ENCODE measurements around the gene APOA4. TPM values are rescaled to one million over a fixed set of nuclear protein-coding genes. Genes with fewer than 3 reads are reported as not detected.

APOA4 gene
- total RNA-seq, 1 donor from 2014 or later, result not detected

DNA sequence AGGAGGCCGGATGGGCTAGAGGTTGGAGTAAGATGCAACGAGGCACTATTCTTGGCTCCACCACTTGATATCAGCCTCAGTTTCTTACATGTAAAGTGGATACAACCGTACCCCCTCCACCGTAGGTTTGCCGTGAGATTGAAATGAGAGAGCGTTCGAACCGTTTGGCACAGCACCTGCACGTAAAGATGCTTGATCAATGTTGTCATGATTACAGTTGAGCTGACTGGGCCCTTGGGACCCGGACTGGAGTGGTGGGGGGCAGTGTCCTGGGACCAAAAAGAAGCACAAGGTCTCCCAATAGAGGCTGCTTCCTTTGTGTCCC, 10.3 kb upstream of the APOA4 start:
- H3K4me1 Mint-ChIP-seq (ENCODE audit: low read depth), result peaks cover 5% of the 10 kb centered on the region
- DNase-seq (ENCODE audit: low spot score), result no peak
- H3K27me3 Mint-ChIP-seq (ENCODE audit: insufficient read depth), result peaks cover 7% of the 10 kb centered on the region
- no peaks in the 10 kb centered on the region for H3K36me3 Mint-ChIP-seq (ENCODE audit: low read depth)
- intact Hi-C loops (cut with micrococcal nuclease), result no loop called here
- H3K4me3 Mint-ChIP-seq, result no peak overlapping the region
- H3K9me3 Mint-ChIP-seq, result no peaks in the 10 kb centered on the region
- no peak overlapping the region for H3K27ac Mint-ChIP-seq

DNA sequence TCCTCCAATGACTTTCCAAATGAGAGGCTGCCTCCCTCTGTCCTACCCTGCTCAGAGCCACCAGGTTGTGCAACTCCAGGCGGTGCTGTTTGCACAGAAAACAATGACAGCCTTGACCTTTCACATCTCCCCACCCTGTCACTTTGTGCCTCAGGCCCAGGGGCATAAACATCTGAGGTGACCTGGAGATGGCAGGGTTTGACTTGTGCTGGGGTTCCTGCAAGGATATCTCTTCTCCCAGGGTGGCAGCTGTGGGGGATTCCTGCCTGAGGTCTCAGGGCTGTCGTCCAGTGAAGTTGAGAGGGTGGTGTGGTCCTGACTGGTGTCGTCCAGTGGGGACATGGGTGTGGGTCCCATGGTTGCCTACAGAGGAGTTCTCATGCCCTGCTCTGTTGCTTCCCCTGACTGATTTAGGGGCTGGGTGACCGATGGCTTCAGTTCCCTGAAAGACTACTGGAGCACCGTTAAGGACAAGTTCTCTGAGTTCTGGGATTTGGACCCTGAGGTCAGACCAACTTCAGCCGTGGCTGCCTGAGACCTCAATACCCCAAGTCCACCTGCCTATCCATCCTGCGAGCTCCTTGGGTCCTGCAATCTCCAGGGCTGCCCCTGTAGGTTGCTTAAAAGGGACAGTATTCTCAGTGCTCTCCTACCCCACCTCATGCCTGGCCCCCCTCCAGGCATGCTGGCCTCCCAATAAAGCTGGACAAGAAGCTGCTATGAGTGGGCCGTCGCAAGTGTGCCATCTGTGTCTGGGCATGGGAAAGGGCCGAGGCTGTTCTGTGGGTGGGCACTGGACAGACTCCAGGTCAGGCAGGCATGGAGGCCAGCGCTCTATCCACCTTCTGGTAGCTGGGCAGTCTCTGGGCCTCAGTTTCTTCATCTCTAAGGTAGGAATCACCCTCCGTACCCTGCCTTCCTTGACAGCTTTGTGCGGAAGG, 9.5 kb upstream of the APOA4 start:
- DNase-seq (ENCODE audit: low spot score), result no peak
- no peak overlapping the region for H3K4me3 Mint-ChIP-seq
- no peaks in the 10 kb centered on the region for H3K9me3 Mint-ChIP-seq
- no peak overlapping the region for H3K27ac Mint-ChIP-seq
- no peaks in the 10 kb centered on the region for H3K36me3 Mint-ChIP-seq (ENCODE audit: low read depth)
- peaks cover 7% of the 10 kb centered on the region for H3K27me3 Mint-ChIP-seq (ENCODE audit: insufficient read depth)
- peaks cover 5% of the 10 kb centered on the region for H3K4me1 Mint-ChIP-seq (ENCODE audit: low read depth)
- intact Hi-C loops (cut with micrococcal nuclease), result no loop called here

GRCh38 chr11:116831790-116832349, 8.8 kb upstream of the APOA4 start:
- Mint-ChIP-seq H3K36me3 (ENCODE audit: low read depth) (no peaks in the 10 kb centered on the region), H3K27me3 (ENCODE audit: insufficient read depth) (peaks cover 7% of the 10 kb centered on the region), H3K4me1 (ENCODE audit: low read depth) (peaks cover 5% of the 10 kb centered on the region), H3K4me3 (no peak overlapping the region), H3K9me3 (no peaks in the 10 kb centered on the region), H3K27ac (no peak overlapping the region)
- DNase-seq (ENCODE audit: low spot score), result no peak
- intact Hi-C loops (cut with micrococcal nuclease), result no loop called here

DNA sequence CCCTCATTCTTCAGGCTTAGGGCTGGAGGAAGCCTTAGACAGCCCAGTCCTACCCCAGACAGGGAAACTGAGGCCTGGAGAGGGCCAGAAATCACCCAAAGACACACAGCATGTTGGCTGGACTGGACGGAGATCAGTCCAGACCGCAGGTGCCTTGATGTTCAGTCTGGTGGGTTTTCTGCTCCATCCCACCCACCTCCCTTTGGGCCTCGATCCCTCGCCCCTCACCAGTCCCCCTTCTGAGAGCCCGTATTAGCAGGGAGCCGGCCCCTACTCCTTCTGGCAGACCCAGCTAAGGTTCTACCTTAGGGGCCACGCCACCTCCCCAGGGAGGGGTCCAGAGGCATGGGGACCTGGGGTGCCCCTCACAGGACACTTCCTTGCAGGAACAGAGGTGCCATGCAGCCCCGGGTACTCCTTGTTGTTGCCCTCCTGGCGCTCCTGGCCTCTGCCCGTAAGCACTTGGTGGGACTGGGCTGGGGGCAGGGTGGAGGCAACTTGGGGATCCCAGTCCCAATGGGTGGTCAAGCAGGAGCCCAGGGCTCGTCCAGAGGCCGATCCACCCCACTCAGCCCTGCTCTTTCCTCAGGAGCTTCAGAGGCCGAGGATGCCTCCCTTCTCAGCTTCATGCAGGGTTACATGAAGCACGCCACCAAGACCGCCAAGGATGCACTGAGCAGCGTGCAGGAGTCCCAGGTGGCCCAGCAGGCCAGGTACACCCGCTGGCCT, 7.2 kb upstream of the APOA4 start:
- DNase-seq (ENCODE audit: low spot score), result no peak
- Mint-ChIP-seq H3K27ac (no peak overlapping the region), H3K4me3 (no peak overlapping the region), H3K4me1 (ENCODE audit: low read depth) (peaks cover 5% of the 10 kb centered on the region), H3K27me3 (ENCODE audit: insufficient read depth) (peaks cover 7% of the 10 kb centered on the region), H3K9me3 (no peaks in the 10 kb centered on the region), H3K36me3 (ENCODE audit: low read depth) (no peaks in the 10 kb centered on the region)
- intact Hi-C loops (cut with micrococcal nuclease), result no loop called here

GRCh38 chr11:116829525-116830183, 6.5 kb upstream of the APOA4 start, which contains the start of gene APOC3:
Gene APOC3, plus strand, starts transcription at chr11:116829907. Its CDS starts 676 bp downstream, at chr11:116830583.
- intact Hi-C loops (cut with micrococcal nuclease), result no loop called here
- no peaks in the 10 kb centered on the region for H3K36me3 Mint-ChIP-seq (ENCODE audit: low read depth)
- peaks cover under 1% of the 10 kb centered on the region for H3K4me1 Mint-ChIP-seq (ENCODE audit: low read depth)
- no peak within 1 kb of the TSS for H3K4me3 Mint-ChIP-seq
- peaks cover 7% of the 10 kb centered on the region for H3K27me3 Mint-ChIP-seq (ENCODE audit: insufficient read depth)
- no peak for DNase-seq (ENCODE audit: low spot score)
- no peak within 1 kb of the TSS for H3K27ac Mint-ChIP-seq
- no peaks in the 10 kb centered on the region for H3K9me3 Mint-ChIP-seq

- Mint-ChIP-seq H3K27me3 (ENCODE audit: insufficient read depth) (peaks cover 7% of the 10 kb centered on the region), H3K9me3 (no peaks in the 10 kb centered on the region), H3K4me1 (ENCODE audit: low read depth) (no peaks in the 10 kb centered on the region), H3K4me3 (no peak overlapping the region), H3K36me3 (ENCODE audit: low read depth) (no peaks in the 10 kb centered on the region), H3K27ac (no peak overlapping the region)
- DNase-seq (ENCODE audit: low spot score), result no peak
- intact Hi-C loops (cut with micrococcal nuclease), result no loop called here
Measured at GRCh38 chr11:116828632-116829524, 5.8 kb upstream of the APOA4 start.

DNA sequence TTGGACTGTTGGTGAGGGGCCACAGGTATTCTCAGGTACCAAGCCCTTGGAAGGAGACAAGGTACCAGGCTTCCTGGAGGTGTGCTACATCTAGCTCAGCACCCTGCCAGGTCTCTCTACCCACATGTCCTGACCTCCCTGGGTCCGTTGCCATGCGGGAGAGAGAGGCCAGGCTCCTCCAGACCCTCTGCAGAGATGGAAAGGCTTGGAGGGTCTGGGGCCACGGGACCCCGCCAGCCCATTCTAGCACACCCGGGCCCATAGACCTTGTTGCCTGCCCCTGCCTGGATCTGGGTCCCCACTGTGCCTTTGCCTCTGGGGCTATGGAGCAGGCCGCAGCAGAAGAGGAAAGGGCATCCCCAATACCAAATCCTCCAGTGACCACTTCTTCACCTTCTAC, 4.4 kb upstream of the APOA4 start:
- H3K4me1 Mint-ChIP-seq (ENCODE audit: low read depth), result no peaks in the 10 kb centered on the region
- H3K36me3 Mint-ChIP-seq (ENCODE audit: low read depth), result no peaks in the 10 kb centered on the region
- intact Hi-C loops (cut with micrococcal nuclease), result no loop called here
- H3K27ac Mint-ChIP-seq, result no peak overlapping the region
- H3K4me3 Mint-ChIP-seq, result no peak overlapping the region
- H3K27me3 Mint-ChIP-seq (ENCODE audit: insufficient read depth), result peaks cover 7% of the 10 kb centered on the region
- H3K9me3 Mint-ChIP-seq, result no peaks in the 10 kb centered on the region
- DNase-seq (ENCODE audit: low spot score), result no peak

- Mint-ChIP-seq H3K4me1 (ENCODE audit: low read depth) (no peaks in the 10 kb centered on the region), H3K36me3 (ENCODE audit: low read depth) (no peaks in the 10 kb centered on the region), H3K27ac (no peak overlapping the region), H3K4me3 (no peak overlapping the region), H3K9me3 (no peaks in the 10 kb centered on the region), H3K27me3 (ENCODE audit: insufficient read depth) (peaks cover 6% of the 10 kb centered on the region)
- intact Hi-C loops (cut with micrococcal nuclease), result no loop called here
- DNase-seq (ENCODE audit: low spot score), result no peak
Measured at GRCh38 chr11:116826751-116827431, 3.8 kb upstream of the APOA4 start.

GRCh38 chr11:116825854-116826750, 3.0 kb upstream of the APOA4 start:
- no peak for DNase-seq (ENCODE audit: low spot score)
- Mint-ChIP-seq H3K27ac (no peak overlapping the region), H3K4me3 (no peak overlapping the region), H3K9me3 (no peaks in the 10 kb centered on the region), H3K4me1 (ENCODE audit: low read depth) (no peaks in the 10 kb centered on the region), H3K27me3 (ENCODE audit: insufficient read depth) (peaks cover 3% of the 10 kb centered on the region), H3K36me3 (ENCODE audit: low read depth) (no peaks in the 10 kb centered on the region)
- intact Hi-C loops (cut with micrococcal nuclease), result no loop called here

GRCh38 chr11:116825434-116825833, 2.3 kb upstream of the APOA4 start:
- Mint-ChIP-seq H3K27ac (no peak overlapping the region), H3K9me3 (no peaks in the 10 kb centered on the region), H3K27me3 (ENCODE audit: insufficient read depth) (peaks cover 3% of the 10 kb centered on the region), H3K4me3 (no peak overlapping the region), H3K36me3 (ENCODE audit: low read depth) (no peaks in the 10 kb centered on the region), H3K4me1 (ENCODE audit: low read depth) (no peaks in the 10 kb centered on the region)
- intact Hi-C loops (cut with micrococcal nuclease), result no loop called here
- DNase-seq (ENCODE audit: low spot score), result no peak

DNA sequence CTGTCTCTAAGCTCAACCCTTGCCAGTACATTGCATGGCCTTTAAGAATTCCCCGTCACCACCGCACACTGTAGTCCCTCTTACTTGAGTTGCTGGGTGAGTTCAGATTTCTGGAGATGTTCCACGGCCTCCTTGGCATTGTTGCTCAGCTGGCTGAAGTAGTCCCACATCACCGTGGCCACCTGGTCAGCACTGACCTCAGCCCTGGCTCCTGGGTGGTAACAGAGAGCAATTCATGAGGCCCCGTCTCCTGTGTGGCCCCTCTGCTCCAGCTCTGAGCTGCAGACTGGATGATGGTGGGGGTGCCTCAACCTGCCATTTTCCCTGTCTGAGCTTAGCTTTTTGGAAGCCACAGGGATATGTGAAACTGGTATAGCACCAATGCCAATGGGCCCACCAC, 529 bp downstream of the APOA4 start:
- no peak for DNase-seq (ENCODE audit: low spot score)
- intact Hi-C loops (cut with micrococcal nuclease), result no loop called here
- Mint-ChIP-seq H3K27me3 (ENCODE audit: insufficient read depth) (no peaks in the 10 kb centered on the region), H3K4me3 (no peak overlapping the region), H3K36me3 (ENCODE audit: low read depth) (no peaks in the 10 kb centered on the region), H3K27ac (no peak overlapping the region), H3K9me3 (no peaks in the 10 kb centered on the region), H3K4me1 (ENCODE audit: low read depth) (no peaks in the 10 kb centered on the region)

Measured in activated T-helper 1 cell treated with anti-CD3 and anti-CD28 coated beads, Interleukin-12 subunit alpha, Interleukin-12 subunit beta, Interleukin-2, Interleukin-4 antibody, amounts not matched to agents 30 ng/mL and 10 ng/mL and 1 ng/mL, durations not matched to agents 14 hours and 24 hours and 36 hours (primary cell).